HUES64 (cell line): ENCODE measurements around the gene CABP4.
A peak's percentile ranks its signal among the peaks of the same experiment; 100 is the strongest.
"Not testable (repeated sequence)": the region's sequence is repeated elsewhere in the genome, so short reads cannot be mapped to it uniquely, and the experiment has no call there.

Source experiments
- H3K27ac ChIP-seq: 2 replicates; pipeline ENCODE4 v1.7.0; 2013; ENCODE audit warnings: low read depth, low read length, inconsistent platforms
- H3K27me3 ChIP-seq: 2 replicates; pipeline ENCODE4 v1.6.1; 2013; ENCODE audit warnings: mild to moderate bottlenecking, low read length; ENCODE audit not compliant: insufficient read depth
- H3K36me3 ChIP-seq: 2 replicates; pipeline ENCODE4 v1.6.1; 2013; ENCODE audit warnings: mild to moderate bottlenecking, low read length; ENCODE audit not compliant: insufficient read depth
- H3K4me1 ChIP-seq: 2 replicates; pipeline ENCODE4 v1.6.1; 2013; ENCODE audit warnings: mild to moderate bottlenecking, low read length, moderate library complexity; ENCODE audit not compliant: insufficient read depth
- H3K4me3 ChIP-seq: 2 replicates; pipeline ENCODE4 v1.5.1; 2013; ENCODE audit warnings: mild to moderate bottlenecking, low read length, moderate library complexity
- H3K9ac ChIP-seq: 2 replicates; pipeline ENCODE4 v1.6.1; 2013; ENCODE audit warnings: mild to moderate bottlenecking, low read depth, low read length
- H3K9me3 ChIP-seq: 2 replicates; pipeline ENCODE4 v1.6.1; 2013; ENCODE audit warnings: low read depth, low read length; ENCODE audit not compliant: insufficient read depth
- WGBS: fragments of 150-250, 120-280 bp; methylation state at CpG from one replicate; pipeline ENCODE4 v1.1.7; 2013; ENCODE audit warnings: missing lambda C conversion rate; 5-methylcytosine and 5-hydroxymethylcytosine counted together

CABP4 gene

DNA sequence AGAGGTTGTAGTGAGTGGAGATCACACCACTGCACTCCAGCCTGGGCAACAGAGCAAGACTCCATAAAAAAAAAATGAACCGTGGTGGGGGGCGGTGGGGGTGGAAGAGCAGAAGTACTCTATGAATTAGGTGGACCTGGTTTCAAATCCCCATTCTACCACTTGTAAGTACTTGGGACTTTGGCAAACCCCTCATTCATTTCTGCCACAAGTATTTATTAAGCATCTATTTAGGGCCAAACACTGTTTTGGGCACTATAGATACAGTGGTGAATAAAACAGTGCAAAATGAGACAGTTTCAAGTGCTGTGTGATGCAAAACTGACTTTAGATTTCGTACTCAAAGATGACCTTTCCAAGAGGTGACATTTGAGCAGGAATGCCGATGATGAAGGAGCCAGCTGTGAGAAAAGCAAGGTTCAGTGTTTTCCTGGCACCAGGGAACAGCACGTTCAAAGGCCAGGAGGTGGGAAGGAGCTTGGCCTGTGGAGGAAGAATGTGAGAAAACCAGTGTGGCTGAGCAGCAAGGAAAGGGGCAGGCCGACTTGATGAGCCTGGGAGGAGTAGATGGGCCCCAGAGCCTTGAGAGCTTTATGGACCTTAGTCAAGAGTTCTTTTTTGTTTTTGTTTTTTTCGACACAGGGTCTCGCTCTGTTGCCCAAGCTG, 15.3 kb downstream of the CABP4 start:
- H3K36me3 ChIP-seq: no peaks in the 10 kb centered on the region

DNA sequence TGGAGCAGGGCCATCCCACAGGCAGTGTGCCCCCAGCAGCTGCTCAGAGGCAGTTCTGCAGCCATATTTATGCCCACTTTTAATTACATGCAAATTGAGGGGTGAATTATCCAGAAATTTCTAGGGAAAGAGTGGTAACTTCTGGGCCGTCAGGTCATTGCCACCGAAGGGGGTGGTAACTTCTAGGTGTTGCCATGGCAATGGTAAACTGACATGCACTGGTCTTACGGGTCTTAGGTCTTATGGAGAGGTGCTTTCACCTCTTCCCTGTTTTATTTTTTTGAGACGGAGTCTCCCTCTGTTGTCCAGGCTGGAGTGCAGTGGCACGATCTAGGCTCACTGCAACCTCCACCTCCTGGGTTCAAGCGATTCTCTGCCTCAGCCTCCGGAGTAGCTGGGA, 17.7 kb downstream of the CABP4 start:
- 81% methylated on average over 7 of the region's 7 CpGs for WGBS
- H3K9ac ChIP-seq: no peak overlapping the region
- H3K4me3 ChIP-seq: no peak overlapping the region
- no peaks in the 10 kb centered on the region for H3K36me3 ChIP-seq
- H3K27me3 ChIP-seq: no peaks in the 10 kb centered on the region
- no peak overlapping the region for H3K27ac ChIP-seq
- H3K9me3 ChIP-seq: no peaks in the 10 kb centered on the region
- H3K4me1 ChIP-seq: no peaks in the 10 kb centered on the region

More for the DNA sequence above, 15.3 kb downstream of the CABP4 start:
- Histone ChIP-seq H3K4me1 (no peaks in the 10 kb centered on the region), H3K27me3 (no peaks in the 10 kb centered on the region), H3K9ac (no peak overlapping the region), H3K9me3 (no peaks in the 10 kb centered on the region), H3K27ac (no peak overlapping the region), H3K4me3 (no peak overlapping the region)
- 87% methylated on average over 7 of the region's 8 CpGs for WGBS

DNA sequence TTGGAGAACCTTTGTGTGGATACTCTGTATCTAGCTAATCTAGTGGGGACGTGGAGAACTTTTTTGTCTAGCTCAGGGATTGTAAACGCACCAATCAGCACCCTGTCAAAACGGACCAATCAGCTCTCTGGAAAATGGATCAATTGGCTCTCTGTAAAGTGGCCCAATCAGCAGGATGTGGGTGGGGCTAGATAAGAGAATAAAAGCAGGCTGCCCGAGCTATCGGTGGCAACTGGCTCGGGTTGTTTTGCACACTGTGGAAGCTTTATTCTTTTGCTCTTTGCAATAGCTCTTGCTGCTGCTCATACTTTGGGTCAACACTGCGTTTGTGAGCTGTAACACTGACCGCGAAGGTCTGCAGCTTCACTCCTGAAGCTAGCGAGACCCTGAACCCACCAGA, 21.5 kb downstream of the CABP4 start:
- H3K9me3 ChIP-seq, H3K9ac ChIP-seq, H3K36me3 ChIP-seq, H3K27ac ChIP-seq, H3K27me3 ChIP-seq, H3K4me1 ChIP-seq, H3K4me3 ChIP-seq: not testable (repeated sequence)
- 95% methylated on average over 10 of the region's 10 CpGs for WGBS

DNA sequence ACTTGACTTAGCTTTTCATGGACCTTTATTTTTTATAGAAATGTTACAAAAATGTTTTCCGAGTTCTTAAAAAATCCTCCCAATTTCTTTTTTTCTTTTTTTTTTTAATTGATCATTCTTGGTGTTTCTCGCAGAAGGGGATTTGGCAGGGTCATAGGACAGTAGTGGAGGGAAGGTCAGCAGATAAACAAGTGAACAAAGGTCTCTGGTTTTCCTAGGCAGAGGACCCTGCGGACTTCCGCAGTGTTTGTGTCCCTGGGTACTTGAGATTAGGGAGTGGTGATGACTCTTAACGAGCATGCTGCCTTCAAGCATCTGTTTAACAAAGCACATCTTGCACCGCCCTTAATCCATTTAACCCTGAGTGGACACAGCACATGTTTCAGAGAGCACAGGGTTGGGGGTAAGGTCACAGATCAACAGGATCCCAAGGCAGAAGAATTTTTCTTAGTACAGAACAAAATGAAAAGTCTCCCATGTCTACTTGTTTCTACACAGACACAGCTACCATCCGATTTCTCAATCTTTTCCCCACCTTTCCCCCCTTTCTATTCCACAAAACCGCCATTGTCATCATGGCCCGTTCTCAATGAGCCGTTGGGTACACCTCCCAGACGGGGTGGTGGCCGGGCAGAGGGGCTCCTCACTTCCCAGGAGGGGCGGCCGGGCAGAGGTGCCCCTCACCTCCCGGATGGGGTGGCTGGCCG, 22.3 kb downstream of the CABP4 start:
- not testable (repeated sequence) for H3K4me1 ChIP-seq, H3K4me3 ChIP-seq, H3K9me3 ChIP-seq, H3K27ac ChIP-seq, H3K36me3 ChIP-seq, H3K9ac ChIP-seq, H3K27me3 ChIP-seq
- WGBS: 94% methylated on average over 11 of the region's 16 CpGs

DNA sequence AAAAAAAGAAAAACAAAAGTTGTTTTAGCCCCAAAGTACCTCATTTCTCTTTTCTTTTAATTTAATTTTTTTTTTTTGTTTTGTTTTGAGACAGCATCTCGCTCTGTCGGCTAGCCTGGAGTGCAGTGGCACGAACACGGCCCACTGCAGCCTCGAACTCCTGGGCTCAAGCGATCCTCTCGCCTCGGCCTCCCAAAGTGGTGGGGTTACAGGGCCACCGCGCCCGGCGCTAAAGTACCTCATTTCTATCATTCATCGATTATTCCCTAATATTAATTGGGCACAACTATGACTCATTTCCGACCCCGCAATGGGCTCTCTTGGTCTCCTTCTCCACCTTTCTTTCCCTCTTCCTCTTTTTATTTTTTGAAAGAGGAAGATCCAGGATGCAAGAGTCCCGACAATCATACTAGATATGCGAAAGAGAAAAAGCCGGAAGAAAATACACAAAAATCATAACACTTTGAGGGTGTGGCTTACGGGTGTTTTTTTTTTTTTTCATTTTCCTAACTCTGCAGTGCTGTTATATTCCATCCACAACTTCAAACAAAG, 27.2 kb downstream of the CABP4 start:
- Histone ChIP-seq H3K4me1 (no peaks in the 10 kb centered on the region), H3K4me3 (peak overlapping the region; percentile 66), H3K27ac (no peak overlapping the region), H3K27me3 (peaks cover 6% of the 10 kb centered on the region; the same call in 1 of the 2 replicates), H3K9me3 (no peaks in the 10 kb centered on the region), H3K36me3 (no peaks in the 10 kb centered on the region), H3K9ac (no peak overlapping the region)
- 84% methylated on average over 17 of the region's 19 CpGs for WGBS

DNA sequence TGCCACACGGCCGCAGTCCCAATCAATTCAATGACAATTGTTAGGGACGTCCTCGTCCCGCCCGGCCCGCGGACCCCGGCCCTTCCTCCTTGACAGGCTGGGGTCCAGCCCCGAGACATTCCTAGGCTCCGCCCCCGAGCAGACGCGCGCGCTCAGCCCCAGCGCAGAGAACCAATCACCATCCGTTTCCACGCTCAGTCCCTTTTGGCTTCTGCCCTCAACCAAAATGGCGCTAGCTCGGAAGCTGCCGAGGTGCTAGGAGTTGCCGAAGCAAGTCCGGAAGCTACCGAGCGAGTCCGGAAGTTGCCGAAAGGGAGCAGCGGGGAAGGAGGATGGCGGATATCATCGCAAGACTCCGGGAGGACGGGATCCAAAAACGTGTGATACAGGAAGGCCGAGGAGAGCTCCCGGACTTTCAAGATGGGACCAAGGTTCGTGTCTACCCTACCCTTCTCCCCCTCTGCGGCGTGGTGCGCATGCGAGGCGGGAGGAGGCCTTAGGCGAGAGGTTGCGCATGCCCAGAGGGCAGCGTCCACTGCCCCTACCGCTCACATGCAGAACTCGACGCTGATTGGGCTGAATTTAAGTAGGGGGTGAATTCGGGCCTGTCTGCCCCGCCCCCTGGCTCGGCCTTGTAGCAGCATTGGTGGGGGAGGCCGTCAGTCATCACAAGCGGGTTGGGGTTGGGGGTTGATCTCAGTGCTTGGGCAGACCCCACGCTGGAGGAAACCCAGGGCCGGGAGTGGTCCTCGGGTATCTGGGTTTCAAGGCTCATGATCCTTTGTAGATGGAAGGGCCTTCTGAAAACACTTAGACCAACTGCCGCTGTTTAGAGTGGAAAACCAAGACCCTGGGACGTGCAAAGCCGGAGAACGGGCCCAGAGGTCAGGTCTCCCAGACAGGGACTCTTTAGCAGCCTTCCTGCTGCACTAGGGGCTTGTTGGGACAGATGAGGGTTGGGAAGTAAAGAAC, 28.0 kb downstream of the CABP4 start, which contains the start of gene AIP:
TSS of gene AIP (plus strand) at position 200 of the 972 bp plus-strand sequence. CDS start at position 333, 133 bp downstream.
- Histone ChIP-seq H3K9me3 (no peaks in the 10 kb centered on the region), H3K4me3 (peak within 1 kb of the TSS; percentile 66), H3K4me1 (no peaks in the 10 kb centered on the region), H3K36me3 (0 out of 2 replicates have a peak, but pooled peaks cover 2% of the 10 kb centered on the region), H3K27ac (peak within 1 kb of the TSS; percentile 46; the same call in 1 of the 2 replicates), H3K9ac (peak within 1 kb of the TSS; percentile 61), H3K27me3 (peaks cover 6% of the 10 kb centered on the region; the same call in 1 of the 2 replicates)
- 11% methylated on average over 60 of the region's 60 CpGs for WGBS

DNA sequence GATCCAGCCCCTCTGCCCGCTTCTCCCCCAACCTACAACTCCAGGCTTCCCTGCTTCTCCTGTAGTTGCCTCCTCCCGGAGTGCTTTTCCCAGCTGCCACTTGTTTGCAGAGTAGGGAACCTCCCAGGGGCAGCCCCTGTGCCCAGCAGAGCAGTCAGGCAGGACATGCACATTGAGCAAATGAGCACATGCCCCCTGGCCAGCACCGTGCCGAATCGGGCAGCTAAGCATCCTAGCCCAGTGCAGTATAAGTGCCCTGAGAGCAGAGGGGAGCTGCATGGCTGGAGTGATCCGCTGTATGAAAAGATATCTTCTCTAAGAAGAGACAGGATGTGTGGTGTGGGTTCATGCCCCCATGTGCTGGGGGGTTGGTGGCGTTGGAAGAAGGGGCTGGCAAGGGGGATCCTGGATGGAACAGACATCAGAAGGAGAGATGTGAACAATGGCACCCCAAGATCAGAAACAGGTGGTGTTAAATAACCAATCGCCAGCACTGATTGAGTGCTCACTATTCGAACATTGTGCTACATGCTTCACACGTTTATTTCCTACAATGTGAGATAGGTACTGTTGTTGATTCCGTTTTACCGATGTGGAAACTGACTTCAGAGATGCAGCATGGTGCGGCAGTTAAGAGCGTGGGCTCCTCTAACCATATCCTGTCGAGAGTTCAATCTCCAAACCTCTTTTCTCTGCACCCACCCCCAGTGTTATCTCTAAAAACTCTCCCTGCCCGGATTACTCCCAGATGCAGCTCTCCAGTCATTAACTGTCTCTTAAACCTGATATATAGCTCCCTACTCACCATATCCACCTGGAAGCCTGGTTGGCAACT, 28.9 kb downstream of the CABP4 start:
- Histone ChIP-seq H3K27me3 (peaks cover 6% of the 10 kb centered on the region; the same call in 1 of the 2 replicates), H3K9ac (no peak overlapping the region), H3K9me3 (no peaks in the 10 kb centered on the region), H3K36me3 (0 out of 2 replicates have a peak, but pooled peaks cover 2% of the 10 kb centered on the region), H3K4me1 (no peaks in the 10 kb centered on the region), H3K27ac (no peak overlapping the region), H3K4me3 (peak overlapping the region; percentile 66; the same call in 1 of the 2 replicates)
- WGBS: 93% methylated on average over 16 of the region's 16 CpGs

DNA sequence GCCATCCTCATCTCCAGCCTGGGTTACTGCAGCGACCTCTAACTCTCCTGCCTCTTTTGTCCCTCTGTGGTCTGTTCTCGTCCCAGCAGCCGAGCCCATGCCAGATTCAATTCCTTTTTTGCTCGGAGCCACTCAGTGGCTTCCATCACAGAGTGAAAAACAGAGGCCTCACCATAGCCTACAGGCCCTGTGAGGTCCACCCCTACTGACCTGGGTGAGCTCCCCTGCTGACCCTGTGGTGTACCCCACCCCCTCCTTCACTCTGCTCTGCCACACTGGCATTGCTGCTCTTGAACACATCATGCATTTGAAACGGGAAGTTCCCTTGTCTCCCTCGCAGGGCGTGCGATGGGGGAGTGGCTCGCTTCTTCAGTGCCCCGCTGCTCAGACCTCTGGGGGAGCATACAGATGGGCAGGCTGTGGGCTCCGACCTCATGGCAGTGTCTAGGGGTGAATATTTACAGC, 29.7 kb downstream of the CABP4 start:
- peaks cover 6% of the 10 kb centered on the region; the same call in 1 of the 2 replicates for H3K27me3 ChIP-seq
- no peaks in the 10 kb centered on the region for H3K4me1 ChIP-seq
- WGBS: 93% methylated on average over 11 of the region's 11 CpGs
- no peak overlapping the region for H3K9ac ChIP-seq
- 0 out of 2 replicates have a peak, but pooled peaks cover 5% of the 10 kb centered on the region for H3K36me3 ChIP-seq
- H3K9me3 ChIP-seq: no peaks in the 10 kb centered on the region
- H3K27ac ChIP-seq: no peak overlapping the region
- no peak overlapping the region for H3K4me3 ChIP-seq

DNA sequence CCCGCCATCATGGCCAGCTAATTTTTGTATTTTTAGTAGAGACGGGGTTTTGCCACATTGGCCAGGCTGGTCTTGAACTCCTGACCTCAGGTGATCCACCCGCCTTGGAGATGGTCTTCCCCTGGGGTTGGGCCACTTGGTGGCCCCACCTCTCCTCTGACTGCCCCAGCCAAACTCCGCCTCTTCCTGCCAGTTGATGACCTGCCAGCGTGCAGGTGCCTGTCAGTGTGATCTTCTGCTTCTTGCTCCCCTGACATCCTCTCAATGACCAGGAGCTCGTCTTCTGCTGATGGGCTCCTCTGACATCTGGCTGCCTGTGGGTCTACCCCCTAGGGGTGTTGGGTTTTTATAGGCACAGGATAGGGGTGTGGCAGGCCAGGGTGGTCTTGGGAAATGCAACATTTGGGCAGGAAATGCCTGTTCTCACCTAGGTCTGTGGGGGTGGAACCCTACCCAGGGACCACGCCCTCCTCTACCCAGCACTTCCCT, 30.8 kb downstream of the CABP4 start:
- not testable (repeated sequence) for H3K9me3 ChIP-seq, H3K9ac ChIP-seq, H3K27me3 ChIP-seq, H3K4me3 ChIP-seq, H3K27ac ChIP-seq, H3K4me1 ChIP-seq
- 79% methylated on average over 7 of the region's 7 CpGs for WGBS
- peaks cover 15% of the 10 kb centered on the region; the same call in 1 of the 2 replicates for H3K36me3 ChIP-seq
